Heart right ventricle (tissue), 16 donors: ENCODE results near the gene ITPR2. TPM values are rescaled to one million over a fixed set of nuclear protein-coding genes. Genes with fewer than 3 reads are reported as not detected.

Experiments
- ATAC-seq, 8 donors: fragments of 200-7000 bp; cut with Tn5 transposase; one replicate each; pipeline ENCODE4 v1.9.1; 2020; ENCODE audit warnings: mild to moderate bottlenecking in 8 of 8, moderate library complexity in 8 of 8, moderate number of reproducible peaks in 1 of 8
- DNase-seq, 2 donors: peaks; one replicate each; pipeline ENCODE4 v3.0.0-alpha.2; 2020
- H3K27ac ChIP-seq, 10 donors: fragments of 200-600 bp; sonication (generic) in 2 of 10; one replicate each; pipeline versions ENCODE4 v1.5.0 to v1.8.0; 2020 to 2022; ENCODE audit warnings: mild to moderate bottlenecking in 3 of 10
- H3K27me3 ChIP-seq, 7 donors: fragments of 200-600 bp; one replicate each; pipeline ENCODE4 v1.8.0; 2021 to 2022; ENCODE audit warnings: mild to moderate bottlenecking in 2 of 7
- H3K36me3 ChIP-seq, 9 donors: fragments of 200-600 bp; sonication (generic) in 1 of 9; one replicate each; pipeline versions ENCODE4 v1.5.0 to v1.8.0; 2020 to 2022; ENCODE audit warnings: mild to moderate bottlenecking in 2 of 9
- H3K4me1 ChIP-seq, 9 donors: fragments of 200-600 bp; sonication (generic) in 1 of 9; one replicate each; pipeline versions ENCODE4 v1.5.0 to v1.8.0; 2020 to 2022; ENCODE audit warnings: mild to moderate bottlenecking in 4 of 9
- H3K4me3 ChIP-seq, 10 donors: fragments of 200-600 bp; sonication (generic) in 2 of 10; one replicate each; pipeline versions ENCODE4 v1.5.0 to v1.8.0; 2020 to 2022; ENCODE audit warnings: mild to moderate bottlenecking in 7 of 10, moderate library complexity in 2 of 10
- H3K9me3 ChIP-seq, 11 donors: fragments of 200-600 bp in 10 of 11; sonication (generic) in 2 of 11; one replicate each; pipeline versions ENCODE4 v1.5.0 to v1.8.0; 2013 to 2022; ENCODE audit warnings: mild to moderate bottlenecking in 2 of 11, control low read depth in 1 of 11, moderate library complexity in 1 of 11
- CTCF ChIP-seq, 9 donors: fragments of 200-600 bp; sonication (generic) in 2 of 9; IDR thresholded peaks; one replicate each; pipeline versions ENCODE4 v1.5.0 to v1.8.0; 2021 to 2022; ENCODE audit warnings: antibody characterized with exemption in 9 of 9, mild to moderate bottlenecking in 5 of 9, moderate library complexity in 1 of 9
- WGBS, 2 donors: extraction: QIAGEN DNeasy Blood & Tissue Kit; methylation state at CpG; one replicate each; pipeline ENCODE4 v1.1.7; 2013; ENCODE audit warnings: inconsistent platforms in 1 of 2; 5-methylcytosine and 5-hydroxymethylcytosine counted together
- intact Hi-C, 10 donors: fragments of 100-400 bp; cut with DNase I; formaldehyde crosslinking; loops; one replicate each; pipeline versions ENCODE4 v1.11.1 to v1.14.2; 2022
- polyA plus RNA-seq, 2 donors: library from polyadenylated mRNA; stranded (reverse); fragments of 200-250 nt; gene quantifications; one replicate each; pipeline ENCODE4 v1.2.3, GENCODE V29; 2013
- total RNA-seq, 10 donors: library from RNA; stranded (reverse); fragmentation: NEBNext Ultra II Directional in 3 of 10; extraction: Animal tissue kit (Norgen Biotek cat#: 25700) in 3 of 10; gene quantifications; one replicate each; pipeline versions ENCODE4 v1.2.1 to v1.2.4, GENCODE V29; 2021 to 2023
- donor health status: Arrhythmogenic right ventricular cardiomyopathy.
- donor health status: ischemic (EF 13 %, LVEDD 7.1; RV severe dilation, severe dysfunction).
- donor health status: healthy with polysubstance abuse.
- donor health status: DM: no; HTN: yes; CAD: no.
- donor health status: DM: no; HTN: no; CAD: no.
- donor health status: ischemic (EF 25% LVEDD 6.9; RV normal size, moderate dysfunction).
- donor health status: ischemic (EF 25% LVEDD 5.7; RV mildly dilated, moderate dysfunction).
- donor health status: healthy.
- donor health status: DM: yes; HTN: yes; CAD: no.
- donor health status: Ischemic cardiomyopathy.
- donor health status: ischemic (EF 35%, LVEDD 5.7; RV mildly dilated, moderate dysfunction).
- donor health status: nonischemic (EF 11% LVEDD 7.7; RV severe dilation, severe dysfunction).
- donor health status: DM: yes; HTN: yes; CAD: no.
- donor health status: PGD.
- donor health status: ischemic (EF 29% LVEDD 5.4; RV normal size, mild dysfunction).
- donor health status: nonischemic (EF 23%, LVEDD 6.1; RV moderate dilation, normal function).

Gene ITPR2
- total and polyA plus RNA-seq, 12 donors, result 2.0 to 18.9 (median 14.3) TPM

- Histone ChIP-seq H3K4me1 (peaks cover 0 to 24% (median 18%) of the 10 kb centered on the region in 9 donors), H3K36me3 (peaks cover 0 to 22% (median 0%) of the 10 kb centered on the region in 9 donors), H3K27me3 (no peaks in the 10 kb centered on the region), H3K27ac (no peak overlapping the region), H3K9me3 (no peaks in the 10 kb centered on the region), H3K4me3 (no peak overlapping the region)
- ATAC-seq, result no peak
- intact Hi-C loops, result loop anchor here in 4 of 10 donors (1.0 to 10.0 kb wide), 4 partner anchors 14 to 1268 kb away; no protein-coding TSS in a partner anchor
- 93 to 96% methylated on average over 4 of the region's 4 CpGs for WGBS, 2 donors
- DNase-seq, result no peak
- TF ChIP-seq CTCF (IDR thresholded peaks at IDR 0.05), result no peak
Measured at GRCh38 chr12:26702741-26703140, 130.3 kb downstream of the ITPR2 start.

- no peak overlapping the region for H3K27ac ChIP-seq
- intact Hi-C loops, result loop anchor here in 4 of 10 donors (1.0 to 10.0 kb wide), 4 partner anchors 13 to 1267 kb away; no protein-coding TSS in a partner anchor
- H3K4me1 ChIP-seq, result peaks cover 0 to 24% (median 18%) of the 10 kb centered on the region in 9 donors
- H3K4me3 ChIP-seq, result no peak overlapping the region
- 96 to 97% methylated on average over 1 of the region's 1 CpG for WGBS, 2 donors
- DNase-seq (no peak), ATAC-seq (no peak)
- peak; percentile 35 to 80 (median 66) for TF ChIP-seq CTCF (IDR thresholded peaks at IDR 0.05)
- no peaks in the 10 kb centered on the region for H3K9me3 ChIP-seq
- H3K36me3 ChIP-seq, result peaks cover 0 to 32% (median 0%) of the 10 kb centered on the region in 9 donors
- no peaks in the 10 kb centered on the region for H3K27me3 ChIP-seq
Measured at GRCh38 chr12:26701604-26702215, 131.3 kb downstream of the ITPR2 start.

- intact Hi-C loops, result loop anchor here in 3 of 10 donors (10.0 kb wide), 3 partner anchors 124 to 1266 kb away; no protein-coding TSS in a partner anchor
- no peaks in the 10 kb centered on the region for H3K9me3 ChIP-seq
- no peak for TF ChIP-seq CTCF (IDR thresholded peaks at IDR 0.05)
- no peaks in the 10 kb centered on the region for H3K27me3 ChIP-seq
- WGBS, 2 donors, result 84 to 89% methylated on average over 4 of the region's 4 CpGs
- ATAC-seq (no peak), DNase-seq (no peak)
- H3K36me3 ChIP-seq, result peaks cover 0 to 45% (median 4%) of the 10 kb centered on the region in 9 donors
- no peak overlapping the region for H3K27ac ChIP-seq
- peaks cover 0 to 21% (median 18%) of the 10 kb centered on the region in 9 donors for H3K4me1 ChIP-seq
- no peak overlapping the region for H3K4me3 ChIP-seq
Measured at GRCh38 chr12:26700430-26700829, 132.6 kb downstream of the ITPR2 start.

- no peaks in the 10 kb centered on the region for H3K9me3 ChIP-seq
- H3K36me3 ChIP-seq, result peaks cover 0 to 55% (median 4%) of the 10 kb centered on the region in 9 donors
- intact Hi-C loops, result loop anchor here in 2 of 10 donors (5.0 kb wide), 2 partner anchors 602 to 1112 kb away; no protein-coding TSS in a partner anchor
- 95 to 98% methylated on average over 2 of the region's 2 CpGs for WGBS, 2 donors
- no peak overlapping the region for H3K27ac ChIP-seq
- peaks cover 0 to 10% (median 6%) of the 10 kb centered on the region in 9 donors for H3K4me1 ChIP-seq
- TF ChIP-seq CTCF (IDR thresholded peaks at IDR 0.05), result no peak
- no peak for DNase-seq
- no peaks in the 10 kb centered on the region for H3K27me3 ChIP-seq
- no peak overlapping the region for H3K4me3 ChIP-seq
- no peak for ATAC-seq
Measured at GRCh38 chr12:26699237-26699636, 133.8 kb downstream of the ITPR2 start.
